GM18526 (cell line): ENCODE measurements around the gene ARID5B.

ENCODE experiments used
- POLR2A ChIP-seq: IDR thresholded peaks from 3 replicates; pipeline ENCODE4 v1.6.1; 2011; ENCODE audit not compliant: insufficient read length; ENCODE audit errors: extremely low read depth

Gene ARID5B

DNA sequence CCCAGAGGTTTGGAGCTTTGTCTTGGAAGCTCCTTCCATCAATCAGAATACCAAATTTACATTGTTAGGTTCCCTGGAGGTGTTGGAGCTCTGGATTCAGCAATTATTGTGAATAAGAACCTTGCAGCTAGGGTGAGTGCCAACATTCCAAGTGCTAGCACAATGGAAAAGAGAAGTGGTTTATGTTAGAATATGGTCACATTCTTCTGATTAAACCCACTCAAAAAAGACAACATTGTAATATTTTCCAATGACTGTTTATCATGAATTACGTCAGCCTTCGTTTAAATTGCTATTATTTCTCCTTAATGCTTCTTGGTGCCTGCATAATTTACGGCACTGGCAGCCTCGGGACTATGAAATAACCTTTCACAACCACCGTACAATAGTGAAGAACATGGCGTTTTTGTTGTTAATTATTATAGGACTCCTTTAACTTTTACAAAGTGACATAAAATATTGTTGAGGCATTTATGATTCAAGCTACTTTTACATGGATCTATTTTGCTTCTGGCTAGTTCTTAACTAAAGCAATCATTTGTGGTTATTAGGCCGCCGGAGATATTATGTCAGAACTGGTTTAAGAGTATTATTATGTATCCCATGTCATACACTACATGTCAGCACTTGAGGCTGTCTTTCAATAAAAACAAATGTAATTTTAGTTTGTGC, 117.7 kb downstream of the ARID5B start:
- no peak for TF ChIP-seq POLR2A

DNA sequence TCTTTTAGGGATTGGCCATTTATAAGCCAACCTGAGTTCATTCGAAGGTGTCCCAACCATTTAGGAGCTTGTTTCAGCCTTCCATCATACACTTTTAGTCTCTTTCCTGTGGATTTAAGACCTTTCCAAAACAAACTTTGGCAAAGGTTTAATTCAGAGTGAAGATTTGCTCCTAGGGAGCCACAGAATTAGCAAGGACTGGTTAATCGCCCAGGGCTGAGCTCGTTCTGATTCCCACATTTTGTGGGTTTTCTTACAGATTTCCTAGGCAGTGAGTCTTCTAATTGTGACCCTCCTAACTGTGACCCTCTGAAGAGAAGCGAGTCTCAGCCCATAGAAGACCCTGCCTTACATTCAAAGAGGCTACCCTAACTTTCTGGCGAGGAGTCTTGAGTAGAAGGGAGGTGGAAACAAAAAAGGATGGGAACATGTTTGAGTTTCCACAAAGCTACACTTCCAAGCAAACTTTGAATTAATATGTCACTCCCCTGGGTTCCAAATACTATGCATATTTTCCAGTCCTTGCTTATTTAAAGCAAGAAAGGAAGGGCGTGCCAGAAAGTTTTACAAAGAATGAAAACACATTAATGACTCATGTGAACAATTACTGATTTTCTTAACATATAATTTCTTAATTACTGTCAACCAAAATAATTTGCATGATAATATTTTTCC, 118.3 kb downstream of the ARID5B start:
- no peak for TF ChIP-seq POLR2A

DNA sequence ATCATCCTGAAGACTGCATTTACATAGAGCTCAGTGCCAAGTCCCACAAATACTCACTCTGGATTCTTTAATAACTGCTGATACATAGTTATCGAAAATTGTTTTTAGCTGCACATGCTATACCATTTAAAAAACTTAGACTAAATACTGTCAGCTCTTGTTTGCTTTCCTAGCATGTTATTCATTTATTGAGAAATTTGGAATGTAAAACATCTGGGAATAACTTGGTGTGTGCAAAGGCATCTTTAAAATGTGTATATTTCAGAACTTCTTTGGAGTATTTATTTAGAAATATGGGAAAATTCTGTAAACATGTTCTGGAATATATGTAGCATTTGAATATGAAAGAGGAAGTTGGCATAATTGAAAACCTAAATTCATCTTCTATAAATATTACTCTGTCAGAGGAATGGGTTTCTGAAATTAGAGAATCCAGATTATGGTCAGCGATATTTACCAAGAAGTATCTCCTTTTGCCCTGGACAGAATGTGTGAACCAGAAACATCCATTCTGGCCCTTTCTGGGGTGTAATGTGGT, 119.7 kb downstream of the ARID5B start:
- TF ChIP-seq POLR2A, result no peak

DNA sequence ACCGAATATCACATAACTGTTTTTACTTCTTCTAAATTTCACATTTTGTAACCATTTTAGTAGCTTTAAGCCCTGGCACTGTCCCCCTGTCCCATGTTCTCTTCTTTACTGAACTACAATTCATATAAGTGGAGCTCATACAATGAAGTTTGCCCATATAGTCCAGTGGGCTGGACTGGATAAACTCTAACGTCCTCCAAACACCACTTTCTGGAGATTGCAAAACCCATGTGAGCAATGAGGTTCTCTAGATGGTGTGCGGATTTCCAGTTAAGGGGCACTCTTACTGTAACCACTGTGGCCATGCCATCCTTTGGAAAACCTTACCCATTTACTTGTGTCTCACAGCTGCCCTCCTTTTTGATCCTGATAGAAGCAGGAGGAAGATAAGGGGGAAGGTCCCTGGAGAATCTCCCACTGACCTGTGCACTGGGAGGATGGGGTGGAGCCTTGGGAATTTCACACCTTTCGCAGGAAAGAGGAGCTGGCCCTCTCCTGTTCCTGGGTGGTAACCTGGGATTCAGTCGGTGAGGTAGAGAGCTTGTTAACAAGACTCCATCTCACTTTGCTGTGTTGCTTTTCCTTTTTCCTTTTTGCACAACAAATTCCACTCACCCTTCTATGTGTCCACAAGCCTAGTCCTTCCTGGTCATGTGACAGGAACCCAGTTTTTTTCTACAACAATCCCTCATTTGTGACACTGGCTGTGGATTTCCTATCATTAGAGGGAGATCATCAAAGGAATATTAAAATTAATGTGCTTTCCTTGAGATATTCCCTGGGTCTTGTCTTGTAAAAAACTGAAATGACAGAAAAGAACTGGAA, 120.7 kb downstream of the ARID5B start:
- TF ChIP-seq POLR2A, result no peak

DNA sequence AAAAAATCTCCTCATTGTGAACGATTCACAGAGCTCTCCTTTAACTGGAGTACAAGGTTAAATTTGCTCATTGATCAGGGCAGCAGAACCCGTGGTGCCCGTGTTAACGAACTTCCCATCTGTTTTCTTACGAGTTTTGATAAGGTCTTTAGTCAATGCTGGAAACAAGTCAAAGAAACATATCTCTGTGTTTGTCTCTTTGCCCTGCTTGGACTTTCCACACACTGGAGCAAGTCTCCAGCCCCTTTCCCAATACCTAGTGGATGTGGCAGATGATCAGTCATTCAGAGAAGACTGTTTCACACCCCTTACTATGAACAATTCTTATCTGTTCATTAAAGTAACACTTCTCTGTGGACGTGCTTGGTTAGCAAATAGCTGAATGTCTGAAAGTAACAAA, 121.3 kb downstream of the ARID5B start:
- no peak for TF ChIP-seq POLR2A

DNA sequence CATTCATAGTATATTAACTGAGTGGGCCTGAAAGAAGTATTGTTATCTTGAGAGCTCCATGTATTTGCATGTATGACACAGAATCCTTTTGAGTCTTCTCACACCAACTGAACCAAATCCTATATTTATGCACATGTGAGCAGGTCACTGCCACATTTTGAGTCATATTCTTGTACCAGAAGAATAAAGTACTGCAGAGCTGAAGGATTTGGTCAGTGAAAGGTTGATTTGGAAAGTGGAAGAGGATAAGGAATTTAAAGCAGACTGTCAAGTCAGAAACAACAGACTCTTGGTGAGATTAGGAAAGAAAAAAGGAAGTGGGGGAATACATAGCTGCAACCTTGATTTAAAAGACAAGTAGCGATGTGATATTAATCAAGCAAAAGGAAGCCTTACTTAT, 121.8 kb downstream of the ARID5B start:
- TF ChIP-seq POLR2A, result no peak

DNA sequence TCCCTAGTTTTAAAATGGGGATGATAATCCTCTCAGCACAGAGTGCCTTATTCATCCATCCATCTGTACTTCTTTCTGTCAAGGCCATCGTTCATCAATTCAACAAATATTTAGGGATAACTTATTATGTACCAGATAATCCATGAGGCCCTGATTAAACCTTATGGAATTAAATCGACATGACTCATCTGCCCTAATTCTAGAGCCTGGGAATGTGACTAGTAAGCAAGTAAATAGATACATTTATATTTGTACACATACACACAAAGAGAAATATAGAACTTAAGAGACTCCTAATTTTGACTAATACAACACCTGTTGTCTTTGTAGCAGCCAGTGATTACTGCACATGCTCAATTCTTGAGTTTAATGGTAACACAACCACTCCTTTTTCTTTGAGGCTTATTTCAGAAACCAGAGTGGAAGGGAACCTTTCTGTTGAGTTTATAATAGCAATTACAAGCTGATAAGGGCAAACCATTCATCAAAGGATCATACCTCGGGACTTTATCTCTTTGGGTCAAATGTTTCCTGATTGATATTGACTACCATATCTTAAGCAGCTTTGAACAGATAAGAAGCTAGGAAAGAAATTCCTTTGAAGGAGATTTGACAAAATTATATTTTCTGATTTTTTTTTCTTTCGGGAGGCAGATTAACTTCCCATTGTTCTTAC, 122.7 kb downstream of the ARID5B start:
- TF ChIP-seq POLR2A, result no peak

DNA sequence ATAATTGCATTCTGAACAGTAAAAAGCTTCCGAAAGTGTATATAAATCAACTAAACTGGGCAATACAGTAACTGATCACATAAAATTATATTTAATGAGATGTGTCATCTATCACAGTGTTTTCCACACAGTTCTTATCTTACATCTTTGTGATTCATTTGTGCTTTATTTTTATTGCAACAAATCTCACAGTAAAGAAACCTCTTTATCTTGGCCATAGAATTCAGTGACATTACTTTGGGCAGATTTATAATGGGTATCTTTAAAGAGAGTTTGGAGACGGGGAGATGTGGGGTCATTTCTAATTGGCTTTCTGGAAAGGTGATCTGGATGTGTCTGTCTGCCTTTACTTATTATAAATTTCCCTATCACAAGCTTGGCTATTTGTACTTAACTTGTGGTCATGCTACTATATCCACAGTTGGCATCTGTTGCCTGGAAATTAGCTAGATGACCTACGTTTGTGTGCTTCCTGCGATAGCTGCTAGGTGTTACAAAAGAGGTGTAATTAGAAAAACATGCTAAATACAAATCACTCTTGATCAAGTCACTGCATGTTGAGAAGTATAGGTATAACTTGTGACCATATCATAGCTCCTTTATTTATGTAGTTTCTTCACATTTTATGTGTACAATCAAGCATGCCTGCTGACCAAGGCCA, 123.8 kb downstream of the ARID5B start:
- TF ChIP-seq POLR2A, result no peak

DNA sequence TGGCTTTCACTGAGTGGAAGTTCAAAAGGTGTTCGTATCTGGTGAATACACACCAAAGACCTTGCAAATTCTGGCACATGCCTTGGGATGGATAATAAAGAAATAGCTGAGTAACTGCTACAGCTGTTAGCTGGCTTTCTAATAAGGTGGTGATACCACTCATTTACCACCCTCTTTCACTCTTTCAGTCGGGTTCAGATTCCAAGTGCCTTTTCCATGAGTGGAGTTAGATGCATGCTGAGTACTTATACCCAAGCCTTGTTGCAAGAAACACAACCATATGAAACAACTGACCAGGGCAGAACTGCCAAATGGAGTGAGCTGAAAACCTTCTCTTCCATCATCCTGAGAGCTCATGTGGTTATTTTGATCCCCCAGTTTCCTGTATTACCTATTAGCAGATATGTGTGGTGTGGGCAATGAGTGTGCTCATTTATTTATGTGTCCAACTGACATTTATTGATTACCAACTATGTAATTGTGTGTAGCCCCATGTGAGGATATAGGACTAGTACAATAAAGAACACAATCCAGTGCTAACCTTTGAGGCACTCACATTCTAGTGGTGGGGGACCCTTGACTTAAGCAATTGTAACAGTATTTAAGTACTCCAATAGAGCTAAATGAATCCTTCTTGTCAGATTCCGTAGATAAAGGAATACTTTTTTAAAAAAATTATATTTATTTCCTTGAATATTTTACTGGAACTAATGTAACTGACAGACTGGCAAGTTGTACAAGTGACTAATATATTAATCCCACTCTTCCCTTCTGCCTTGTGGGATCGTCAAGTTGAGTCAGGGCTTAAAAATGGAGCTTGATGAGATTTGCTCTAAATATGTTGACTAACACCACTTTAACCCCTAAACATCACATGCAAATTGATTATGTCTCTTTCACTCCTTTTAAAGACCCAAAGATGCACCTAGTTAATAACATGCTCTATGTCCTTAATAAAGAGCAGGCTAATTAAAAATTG, 124.7 kb downstream of the ARID5B start:
- no peak for TF ChIP-seq POLR2A

DNA sequence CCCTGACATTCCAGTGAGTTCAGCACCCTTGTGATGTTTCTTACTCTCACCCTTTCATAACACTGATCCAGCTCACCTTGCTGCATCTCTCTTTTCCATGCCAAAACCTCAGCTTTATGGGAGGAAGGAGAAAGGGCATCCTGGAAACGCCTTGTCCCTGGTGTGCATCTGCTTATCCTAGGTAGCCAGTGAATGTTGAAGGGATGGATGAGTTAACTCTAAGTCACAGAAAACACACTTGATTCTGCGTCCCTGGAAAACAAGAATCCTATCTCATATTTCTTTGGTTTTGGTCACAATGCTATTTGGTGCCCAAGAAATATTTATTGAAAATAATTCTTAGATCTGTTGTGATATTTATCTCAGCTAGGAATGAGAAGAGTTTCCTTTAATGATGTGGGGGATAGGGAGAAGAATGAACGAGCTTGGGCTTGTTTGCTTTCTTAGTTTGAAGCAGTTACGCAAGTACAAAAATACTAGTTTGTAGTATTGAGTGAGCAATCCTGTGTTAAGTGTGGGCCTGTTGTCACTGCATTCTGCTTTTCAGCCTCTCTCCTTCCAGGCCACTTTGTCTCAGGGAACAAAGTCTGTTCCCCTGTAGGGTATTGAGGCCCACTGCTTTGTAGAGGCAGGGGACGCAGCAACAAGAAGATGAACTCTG, 126.5 kb downstream of the ARID5B start:
- no peak for TF ChIP-seq POLR2A

DNA sequence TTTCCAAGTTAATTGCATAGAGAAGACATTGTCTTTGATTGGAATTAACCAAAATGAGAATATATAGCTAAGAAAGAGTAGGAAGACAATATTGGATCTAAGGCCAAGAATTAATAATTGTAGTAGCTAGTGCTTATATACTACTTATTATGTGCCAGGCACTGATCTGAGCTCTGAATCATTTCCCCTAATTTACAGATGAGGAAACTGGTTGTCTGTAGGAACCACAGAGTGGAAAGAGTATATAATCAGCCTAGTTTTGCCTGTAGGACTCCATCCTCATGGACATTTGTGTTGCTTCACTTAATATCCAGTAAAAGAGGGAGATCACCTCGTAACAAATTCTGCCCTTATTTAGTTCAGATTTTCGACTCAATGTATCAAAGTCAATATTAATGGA, 127.9 kb downstream of the ARID5B start:
- TF ChIP-seq POLR2A, result no peak

DNA sequence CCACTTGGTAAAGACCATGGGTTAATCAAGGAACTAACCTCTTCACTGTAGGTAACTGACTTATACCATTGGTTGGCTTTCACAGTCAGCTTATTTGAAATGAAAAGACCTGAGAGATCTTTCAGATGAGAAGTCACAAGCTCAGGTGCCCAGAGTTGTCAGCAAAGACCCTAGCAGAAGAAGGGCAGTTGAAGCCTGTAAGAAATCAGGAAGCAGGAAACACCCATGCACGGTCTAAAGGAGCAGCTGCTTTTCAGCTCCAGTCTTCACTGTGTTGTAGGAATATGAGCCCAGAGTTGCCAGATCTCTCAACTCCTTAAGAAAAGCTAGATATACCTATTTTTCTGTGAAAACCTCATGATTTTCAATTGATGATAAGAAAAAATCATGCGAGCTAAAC, 130.0 kb downstream of the ARID5B start:
- no peak for TF ChIP-seq POLR2A

DNA sequence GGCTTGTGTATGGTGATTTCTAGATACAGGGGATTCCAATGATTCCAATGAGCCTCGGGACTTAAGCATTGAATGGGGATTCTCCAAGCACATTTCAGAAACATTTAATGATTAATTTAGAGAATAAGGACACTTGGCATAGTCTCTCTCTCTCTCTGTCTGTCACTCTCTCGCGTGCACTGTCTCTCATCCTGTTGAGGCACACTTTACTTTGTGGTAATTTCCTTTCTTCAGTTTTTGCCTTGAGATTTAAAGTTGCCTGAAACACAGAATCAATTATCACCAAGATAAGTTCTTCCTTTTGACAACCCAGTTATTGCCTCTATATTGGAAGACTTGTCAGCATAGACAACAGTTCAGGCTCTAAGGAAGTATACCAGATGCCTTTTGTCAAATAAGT, 131.6 kb downstream of the ARID5B start:
- TF ChIP-seq POLR2A, result no peak
